OCI-LY1 (cell line): ENCODE results near the gene CTNNA3.

Experiments used
- H2AFZ ChIP-seq: fragments of 200-600 bp; sonication (generic), shearing (Covaris generic); 2 replicates; pipeline ENCODE4 v1.6.0; 2014; ENCODE audit warnings: antibody characterized with exemption, mild to moderate bottlenecking, low read length
- H3F3A ChIP-seq: fragments of 200-600 bp; sonication (generic), shearing (Covaris generic); 2 replicates; pipeline ENCODE4 v1.6.0; 2014; ENCODE audit warnings: mild to moderate bottlenecking, antibody characterized with exemption, low read length, moderate library complexity; ENCODE audit not compliant: insufficient read depth
- H3K27ac ChIP-seq: fragments of 200-600 bp; sonication (generic); 2 replicates; pipeline ENCODE4 v1.5.1; 2014; ENCODE audit warnings: low read length, mixed run types, mild to moderate bottlenecking, low read depth; ENCODE audit not compliant: poor library complexity, severe bottlenecking
- H3K27me3 ChIP-seq: fragments of 200-600 bp; sonication (generic); 2 replicates; pipeline ENCODE4 v1.6.0; 2014; ENCODE audit warnings: antibody characterized with exemption, mild to moderate bottlenecking, low read length, moderate library complexity; ENCODE audit not compliant: insufficient read depth
- H3K36me3 ChIP-seq: fragments of 200-600 bp; sonication (generic); 2 replicates; pipeline ENCODE4 v1.6.1; 2014; ENCODE audit warnings: mild to moderate bottlenecking, antibody characterized with exemption, low read length, moderate library complexity, mixed read lengths; ENCODE audit not compliant: insufficient read depth
- H3K4me1 ChIP-seq: fragments of 200-600 bp; sonication (generic); 2 replicates; pipeline ENCODE4 v1.5.1; 2014; ENCODE audit warnings: mild to moderate bottlenecking, low read length, moderate library complexity; ENCODE audit not compliant: insufficient read depth, severe bottlenecking
- H3K4me2 ChIP-seq: fragments of 200-600 bp; sonication (generic), shearing (Covaris generic); 2 replicates; pipeline ENCODE4 v1.6.1; 2014; ENCODE audit warnings: low read length
- H3K4me3 ChIP-seq: fragments of 200-600 bp; sonication (generic); 2 replicates; pipeline ENCODE4 v1.5.1; 2014; ENCODE audit warnings: low read length, low read depth, mild to moderate bottlenecking, mixed read lengths; ENCODE audit not compliant: poor library complexity, severe bottlenecking
- H3K79me2 ChIP-seq: fragments of 200-600 bp; shearing (Covaris generic); 2 replicates; pipeline ENCODE4 v1.6.1; 2016; ENCODE audit warnings: mixed run types, low read length, mixed read lengths; ENCODE audit not compliant: insufficient read depth
- H3K9ac ChIP-seq: fragments of 200-600 bp; sonication (generic), shearing (Covaris generic); 2 replicates; pipeline ENCODE4 v1.6.1; 2014; ENCODE audit warnings: mild to moderate bottlenecking, low read length, mixed read lengths
- H3K9me2 ChIP-seq: fragments of 200-600 bp; sonication (generic), shearing (Covaris generic); 2 replicates; pipeline ENCODE4 v1.6.1; 2014; ENCODE audit warnings: low read depth, mild to moderate bottlenecking, low read length, mixed read lengths
- H3K9me3 ChIP-seq: fragments of 200-600 bp; shearing (Covaris generic); 2 replicates; pipeline ENCODE4 v1.6.1; 2014; ENCODE audit warnings: low read length, mixed read lengths
- H4K20me1 ChIP-seq: fragments of 200-600 bp; sonication (generic), shearing (Covaris generic); 2 replicates; pipeline ENCODE4 v1.6.0; 2016; ENCODE audit warnings: mild to moderate bottlenecking, low read length; ENCODE audit not compliant: insufficient read depth
- EZH2 ChIP-seq: fragments of 200-600 bp; sonication (generic), shearing (Covaris generic); IDR thresholded peaks from 2 replicates; pipeline ENCODE4 v1.8.0; 2017; ENCODE audit warnings: borderline replicate concordance, mixed run types, mild to moderate bottlenecking, antibody characterized with exemption, low read length, moderate library complexity, mixed read lengths
- TF ChIP-seq, protein P1 (sequence below): fragments of 200-600 bp; sonication (generic), shearing (Covaris generic); IDR thresholded peaks from 2 replicates; pipeline ENCODE4 v1.5.1; 2017; ENCODE audit warnings: mild to moderate bottlenecking, antibody characterized with exemption, low read length, moderate library complexity, mixed read lengths

The CTNNA3 gene

DNA sequence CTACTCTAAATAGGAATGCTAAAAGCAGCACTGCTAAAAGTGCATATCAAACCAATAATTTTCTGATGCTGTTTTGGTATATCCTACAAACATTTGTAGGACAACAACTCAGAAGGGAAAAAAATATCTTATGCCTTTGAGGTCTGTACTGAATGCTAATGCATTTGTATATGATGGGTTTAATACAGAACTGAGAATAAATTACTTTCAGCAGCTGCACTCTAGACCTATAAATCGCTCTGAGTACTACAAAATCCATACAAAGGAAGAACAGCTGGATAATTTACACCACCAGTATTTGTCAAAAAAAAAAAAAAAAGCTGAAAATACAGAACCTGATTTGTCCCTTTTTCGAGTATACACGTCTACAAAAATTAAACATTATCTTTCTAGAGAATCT is 426.2 kb downstream of the CTNNA3 start:
- Histone ChIP-seq H3F3A (no peaks in the 10 kb centered on the region), H3K4me2 (no peak overlapping the region), H3K4me3 (no peak overlapping the region), H3K9me3 (no peaks in the 10 kb centered on the region), H3K79me2 (no peaks in the 10 kb centered on the region), H3K9me2 (no peaks in the 10 kb centered on the region), H3K27me3 (no peaks in the 10 kb centered on the region), H3K4me1 (no peaks in the 10 kb centered on the region), H3K36me3 (no peaks in the 10 kb centered on the region), H2AFZ (no peak overlapping the region), H3K9ac (no peak overlapping the region), H3K27ac (no peak overlapping the region), H4K20me1 (no peaks in the 10 kb centered on the region)
- TF ChIP-seq EZH2: no peak
- TF ChIP-seq, protein P1, sequence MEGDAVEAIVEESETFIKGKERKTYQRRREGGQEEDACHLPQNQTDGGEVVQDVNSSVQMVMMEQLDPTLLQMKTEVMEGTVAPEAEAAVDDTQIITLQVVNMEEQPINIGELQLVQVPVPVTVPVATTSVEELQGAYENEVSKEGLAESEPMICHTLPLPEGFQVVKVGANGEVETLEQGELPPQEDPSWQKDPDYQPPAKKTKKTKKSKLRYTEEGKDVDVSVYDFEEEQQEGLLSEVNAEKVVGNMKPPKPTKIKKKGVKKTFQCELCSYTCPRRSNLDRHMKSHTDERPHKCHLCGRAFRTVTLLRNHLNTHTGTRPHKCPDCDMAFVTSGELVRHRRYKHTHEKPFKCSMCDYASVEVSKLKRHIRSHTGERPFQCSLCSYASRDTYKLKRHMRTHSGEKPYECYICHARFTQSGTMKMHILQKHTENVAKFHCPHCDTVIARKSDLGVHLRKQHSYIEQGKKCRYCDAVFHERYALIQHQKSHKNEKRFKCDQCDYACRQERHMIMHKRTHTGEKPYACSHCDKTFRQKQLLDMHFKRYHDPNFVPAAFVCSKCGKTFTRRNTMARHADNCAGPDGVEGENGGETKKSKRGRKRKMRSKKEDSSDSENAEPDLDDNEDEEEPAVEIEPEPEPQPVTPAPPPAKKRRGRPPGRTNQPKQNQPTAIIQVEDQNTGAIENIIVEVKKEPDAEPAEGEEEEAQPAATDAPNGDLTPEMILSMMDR: no peak

DNA sequence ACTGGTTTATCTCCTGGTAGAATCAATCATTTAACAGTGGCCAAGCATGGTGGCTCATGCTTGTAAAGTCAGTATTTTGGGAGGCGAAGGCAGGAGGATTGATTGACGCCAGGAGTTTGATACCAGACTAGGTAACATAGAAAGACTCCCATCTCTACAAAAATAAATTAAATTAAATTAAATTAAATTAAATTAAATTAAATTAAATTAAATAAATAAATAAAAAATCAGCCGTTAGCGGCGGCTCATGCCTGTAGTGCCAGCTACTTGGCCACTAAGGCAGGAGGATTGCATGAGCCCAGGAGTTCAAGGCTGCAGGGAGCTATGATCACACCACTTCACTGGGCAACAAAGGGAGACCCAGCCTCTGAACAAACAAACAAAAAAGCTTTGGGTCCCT is 427.8 kb downstream of the CTNNA3 start:
- no peaks in the 10 kb centered on the region for H3K9me3 ChIP-seq
- H3F3A ChIP-seq: no peaks in the 10 kb centered on the region
- H3K4me2 ChIP-seq: no peak overlapping the region
- no peaks in the 10 kb centered on the region for H3K9me2 ChIP-seq
- no peak overlapping the region for H3K4me3 ChIP-seq
- H3K4me1 ChIP-seq: no peaks in the 10 kb centered on the region
- no peak overlapping the region for H3K9ac ChIP-seq
- no peaks in the 10 kb centered on the region for H3K27me3 ChIP-seq
- no peaks in the 10 kb centered on the region for H4K20me1 ChIP-seq
- TF ChIP-seq, protein P1: no peak
- TF ChIP-seq EZH2: no peak
- H2AFZ ChIP-seq: no peak overlapping the region
- H3K36me3 ChIP-seq: no peaks in the 10 kb centered on the region
- H3K79me2 ChIP-seq: no peaks in the 10 kb centered on the region
- H3K27ac ChIP-seq: no peak overlapping the region

DNA sequence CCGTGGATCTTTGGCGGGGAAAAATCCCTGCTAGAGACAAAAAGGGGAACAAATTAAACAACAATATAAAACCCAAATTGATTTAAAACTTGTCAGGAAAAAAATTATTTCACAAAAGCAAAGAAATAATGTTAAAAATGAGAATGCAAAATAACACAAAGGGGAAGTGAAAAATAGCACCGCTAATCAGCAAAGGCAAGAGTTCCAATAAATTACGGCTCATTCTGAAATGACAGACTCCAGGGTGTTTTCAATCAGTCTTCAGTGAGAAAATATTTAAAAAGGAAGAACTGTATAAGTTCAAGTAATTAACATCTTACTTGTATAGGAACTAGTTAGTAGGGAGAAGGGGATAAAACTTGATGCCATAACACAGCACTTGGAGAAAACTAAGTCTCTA is 433.3 kb downstream of the CTNNA3 start:
- H3K9me3 ChIP-seq: no peaks in the 10 kb centered on the region
- no peaks in the 10 kb centered on the region for H3K79me2 ChIP-seq
- H3K9me2 ChIP-seq: no peaks in the 10 kb centered on the region
- no peaks in the 10 kb centered on the region for H3K36me3 ChIP-seq
- H3K27me3 ChIP-seq: no peaks in the 10 kb centered on the region
- no peak overlapping the region for H3K27ac ChIP-seq
- H3F3A ChIP-seq: no peaks in the 10 kb centered on the region
- no peaks in the 10 kb centered on the region for H3K4me1 ChIP-seq
- no peak overlapping the region for H3K9ac ChIP-seq
- no peak overlapping the region for H3K4me2 ChIP-seq
- no peak for TF ChIP-seq EZH2
- TF ChIP-seq, protein P1: no peak
- H4K20me1 ChIP-seq: no peaks in the 10 kb centered on the region
- H3K4me3 ChIP-seq: no peak overlapping the region
- no peak overlapping the region for H2AFZ ChIP-seq
